ENCODE results near the gene SLITRK3. TPM values are rescaled to one million over a fixed set of nuclear protein-coding genes. Genes with fewer than 3 reads are reported as not detected.

Gene SLITRK3
- total and polyA plus RNA-seq, 7 donors = 0.03 to 0.11 (median 0.08) TPM; not detected in 4

GRCh38 chr3:165181556-165181955 lies 14.6 kb downstream of the SLITRK3 start:
- 48 to 74% (median 65%) methylated on average over 1 of the region's 1 CpG for WGBS, 3 donors
- ATAC-seq = no peak

DNA sequence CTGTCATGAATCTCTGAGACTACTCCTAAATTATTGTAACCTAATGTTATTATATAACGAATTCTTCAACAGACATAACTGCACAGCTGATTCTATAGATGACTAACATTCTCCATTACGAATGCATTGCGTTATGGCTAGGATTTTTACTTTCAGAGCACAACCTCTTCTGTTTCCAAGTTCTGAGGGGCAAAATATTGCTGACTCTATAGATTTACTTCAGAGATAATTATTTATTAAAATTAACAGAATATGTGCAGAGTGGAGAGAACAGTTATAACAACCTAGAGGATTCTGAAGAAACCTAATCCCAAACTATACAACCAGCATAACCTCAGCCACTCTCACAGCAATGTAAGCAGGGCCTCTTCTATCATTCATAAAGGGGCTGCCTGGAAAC lies 25.9 kb downstream of the SLITRK3 start:
- no peak for DNase-seq
- intact Hi-C loops (cut with DNase I) = no loop called here
- Histone ChIP-seq H3K4me3 (no peak overlapping the region), H3K36me3 (ENCODE audit: insufficient read depth in 1 of 2, low read depth in 1 of 2) (no peaks in the 10 kb centered on the region), H3K27me3 (ENCODE audit: insufficient read depth in 3 of 3, low read length in 2 of 3) (no peaks in the 10 kb centered on the region), H3K27ac (no peak overlapping the region), H3K4me1 (no peaks in the 10 kb centered on the region), H3K9me3 (no peaks in the 10 kb centered on the region)
- TF ChIP-seq CTCF (IDR thresholded peaks at IDR 0.05) = no peak
- 86 to 90% (median 88%) methylated on average over 3 of the region's 3 CpGs for WGBS, 3 donors
- ATAC-seq = no peak

More at GRCh38 chr3:165181556-165181955, 14.6 kb downstream of the SLITRK3 start:
- Histone ChIP-seq H3K36me3 (ENCODE audit: insufficient read depth in 1 of 2, low read depth in 1 of 2) (no peaks in the 10 kb centered on the region), H3K27me3 (ENCODE audit: insufficient read depth in 3 of 3, low read length in 2 of 3) (no peaks in the 10 kb centered on the region), H3K9me3 (no peaks in the 10 kb centered on the region), H3K4me3 (no peak overlapping the region), H3K4me1 (no peaks in the 10 kb centered on the region), H3K27ac (no peak overlapping the region)
- TF ChIP-seq CTCF (IDR thresholded peaks at IDR 0.05) = no peak
- no peak for DNase-seq
- intact Hi-C loops (cut with DNase I) = no loop called here

DNA sequence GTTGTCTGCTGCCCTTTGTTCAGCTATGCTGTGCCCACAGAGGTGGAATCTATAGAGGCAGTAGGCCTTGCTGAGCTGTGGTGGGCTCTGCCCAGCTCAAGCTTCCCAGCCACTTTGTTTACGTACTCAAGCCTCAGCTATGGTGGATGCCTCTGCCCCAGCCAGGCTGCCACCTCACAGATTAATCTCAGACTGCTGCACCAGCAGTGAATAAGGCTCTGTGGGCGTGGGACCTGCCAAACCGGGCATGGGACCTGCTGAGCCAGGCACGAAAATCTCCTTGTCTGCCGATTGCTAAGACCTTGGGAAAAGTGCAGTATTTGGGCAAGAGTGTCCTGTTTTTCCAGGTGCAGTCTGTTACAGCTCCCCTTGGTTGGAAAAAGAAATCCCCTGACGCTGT lies 26.8 kb downstream of the SLITRK3 start:
- Histone ChIP-seq H3K4me1 (no peaks in the 10 kb centered on the region), H3K27ac (no peak overlapping the region), H3K27me3 (ENCODE audit: insufficient read depth in 3 of 3, low read length in 2 of 3) (no peaks in the 10 kb centered on the region), H3K9me3 (no peaks in the 10 kb centered on the region), H3K36me3 (ENCODE audit: insufficient read depth in 1 of 2, low read depth in 1 of 2) (no peaks in the 10 kb centered on the region), H3K4me3 (no peak overlapping the region)
- WGBS, 3 donors = 86 to 93% (median 90%) methylated on average over 6 of the region's 6 CpGs
- ATAC-seq = no peak
- TF ChIP-seq CTCF (IDR thresholded peaks at IDR 0.05) = no peak
- intact Hi-C loops (cut with DNase I) = no loop called here
- no peak for DNase-seq

DNA sequence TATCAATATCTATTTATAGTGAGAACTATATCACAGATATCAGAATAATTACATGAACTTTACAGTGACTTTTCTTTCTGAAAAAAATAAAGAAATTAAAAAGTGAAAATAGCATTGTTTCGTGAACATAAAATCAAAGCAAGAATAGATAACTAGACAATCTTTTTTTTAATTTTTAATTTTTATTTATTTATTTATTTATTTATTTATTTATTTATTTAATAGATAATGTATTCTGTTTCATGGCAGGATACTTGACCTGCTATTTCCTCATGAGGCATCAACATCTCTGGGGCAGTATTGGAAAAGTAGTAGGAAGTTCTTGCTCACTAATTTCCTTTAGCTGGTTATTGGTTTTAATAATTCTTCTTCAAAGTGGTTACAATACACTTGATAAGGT lies 33.3 kb downstream of the SLITRK3 start:
- no peak for TF ChIP-seq CTCF (IDR thresholded peaks at IDR 0.05)
- 0 to 98% (median 96%) methylated on average over 1 of the region's 1 CpG for WGBS, 3 donors
- intact Hi-C loops (cut with DNase I) = no loop called here
- Histone ChIP-seq H3K27ac (no peak overlapping the region), H3K36me3 (ENCODE audit: insufficient read depth in 1 of 2, low read depth in 1 of 2) (no peaks in the 10 kb centered on the region), H3K27me3 (ENCODE audit: insufficient read depth in 3 of 3, low read length in 2 of 3) (no peaks in the 10 kb centered on the region), H3K9me3 (no peaks in the 10 kb centered on the region), H3K4me3 (no peak overlapping the region), H3K4me1 (no peaks in the 10 kb centered on the region)
- no peak for ATAC-seq
- DNase-seq = no peak

DNA sequence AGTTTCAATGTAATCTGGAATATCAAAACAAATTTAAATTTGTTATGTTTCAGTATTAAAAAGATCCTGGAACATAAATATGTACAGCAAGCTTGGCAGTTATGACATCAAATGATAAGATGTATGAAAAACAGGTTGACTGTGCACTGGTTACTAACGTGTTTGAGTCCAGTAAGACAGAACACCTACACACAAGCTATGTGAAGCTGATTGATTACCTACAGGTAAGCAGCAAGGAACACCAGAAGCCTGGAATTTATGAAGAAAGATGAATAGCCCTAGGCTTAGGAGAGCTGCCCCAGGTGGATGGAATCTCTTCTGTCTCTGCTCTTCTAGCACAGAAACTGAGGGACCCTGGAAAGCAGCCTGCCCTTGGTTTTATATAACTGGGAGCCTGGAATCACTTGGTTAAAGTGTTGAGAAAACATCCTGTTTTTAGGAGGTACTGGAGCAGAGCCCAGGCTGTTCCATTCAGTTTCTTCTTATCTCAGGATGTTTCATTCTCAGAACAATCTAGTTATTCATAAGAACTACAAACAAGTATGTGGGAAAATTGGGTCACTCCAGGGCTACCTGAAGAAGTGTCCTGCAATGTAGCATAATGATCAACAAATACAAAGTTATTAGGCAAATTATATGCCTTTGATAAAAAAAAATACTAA lies 36.3 kb downstream of the SLITRK3 start:
- WGBS, 3 donors = 37 to 46% (median 37%) methylated on average over 1 of the region's 1 CpG
- no peaks in the 10 kb centered on the region for H3K36me3 ChIP-seq (ENCODE audit: insufficient read depth in 1 of 2, low read depth in 1 of 2)
- no peak overlapping the region for H3K4me3 ChIP-seq
- ATAC-seq (no peak), DNase-seq (no peak)
- TF ChIP-seq CTCF (IDR thresholded peaks at IDR 0.05) = no peak
- no peaks in the 10 kb centered on the region for H3K27me3 ChIP-seq (ENCODE audit: insufficient read depth in 3 of 3, low read length in 2 of 3)
- no peak overlapping the region for H3K27ac ChIP-seq
- intact Hi-C loops (cut with DNase I) = no loop called here
- H3K4me1 ChIP-seq = no peaks in the 10 kb centered on the region
- H3K9me3 ChIP-seq = no peaks in the 10 kb centered on the region

All from psoas muscle (tissue), 8 donors.